Testis (tissue), 2 donors: ENCODE results near the gene UBE2D3.

Source experiments
- CTCF ChIP-seq, 3 experiments: fragments of 450-650 bp in 2 of 3; fragments of 200-600 bp in 1 of 3; sonication (generic) in 1 of 3; IDR thresholded peaks; one replicate each; pipeline ENCODE4 v1.5.1; 2016 to 2019; ENCODE audit warnings: antibody characterized with exemption in 3 of 3, mild to moderate bottlenecking in 2 of 3, moderate library complexity in 1 of 3
- POLR2A ChIP-seq: fragments of 450-650 bp; IDR thresholded peaks from one replicate; pipeline ENCODE4 v1.6.1; 2017; ENCODE audit warnings: antibody characterized with exemption, mild to moderate bottlenecking, moderate library complexity

DNA sequence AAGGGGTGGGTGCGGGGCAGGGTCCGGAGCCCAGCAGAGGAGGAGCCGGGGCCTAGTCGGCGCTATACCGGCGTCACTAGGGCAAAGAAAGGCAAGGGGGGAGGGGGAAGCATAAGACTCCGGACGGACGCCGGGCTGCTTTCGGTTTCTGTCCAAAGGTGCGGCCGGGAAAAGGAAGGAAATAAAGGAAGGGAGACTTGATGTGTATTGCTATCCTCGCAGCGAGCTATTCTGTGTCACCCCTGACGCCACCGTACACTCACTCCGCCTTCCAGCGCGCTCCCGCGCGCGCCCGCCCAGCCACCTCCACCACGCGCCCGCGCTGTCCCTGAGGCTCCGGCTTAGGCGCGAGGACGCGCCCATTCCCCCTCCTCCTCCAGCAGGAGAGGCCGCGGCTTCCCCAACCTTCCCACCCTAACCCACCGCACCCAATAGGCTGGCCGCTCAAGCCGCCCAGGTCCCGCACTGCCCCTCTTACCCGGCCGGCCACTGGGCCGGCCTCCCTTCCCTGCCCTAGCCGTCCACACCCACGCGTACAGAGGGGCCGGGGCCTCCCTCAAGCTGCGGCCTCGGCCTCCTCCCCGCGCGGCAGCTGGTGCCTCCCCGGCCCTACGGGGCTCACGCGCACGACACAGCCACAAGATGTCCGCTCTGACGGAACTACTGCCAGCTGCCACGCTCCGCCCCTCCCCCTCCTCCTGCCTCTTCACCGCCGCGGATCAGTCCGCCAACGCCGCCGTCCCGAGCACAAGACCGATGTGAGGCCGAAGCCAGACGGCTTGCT lies at the start of gene UBE2D3:
- TF ChIP-seq CTCF (IDR thresholded peaks at IDR 0.05) = peak in 1 of 3 experiments; percentile 0
- TF ChIP-seq POLR2A = peak; percentile 55
